ENCODE measurements around the gene F10. TPM values are rescaled to one million over a fixed set of nuclear protein-coding genes. Genes with fewer than 3 reads are reported as not detected.

The F10 gene
- total and polyA plus RNA-seq, 12 donors = 4.4 to 81.8 (median 12.6) TPM

GRCh38 chr13:113074876-113075275 lies 47.7 kb upstream of the F10 start:
- no peak for TF ChIP-seq POLR2A (IDR thresholded peaks at IDR 0.05)
- TF ChIP-seq, protein P1, sequence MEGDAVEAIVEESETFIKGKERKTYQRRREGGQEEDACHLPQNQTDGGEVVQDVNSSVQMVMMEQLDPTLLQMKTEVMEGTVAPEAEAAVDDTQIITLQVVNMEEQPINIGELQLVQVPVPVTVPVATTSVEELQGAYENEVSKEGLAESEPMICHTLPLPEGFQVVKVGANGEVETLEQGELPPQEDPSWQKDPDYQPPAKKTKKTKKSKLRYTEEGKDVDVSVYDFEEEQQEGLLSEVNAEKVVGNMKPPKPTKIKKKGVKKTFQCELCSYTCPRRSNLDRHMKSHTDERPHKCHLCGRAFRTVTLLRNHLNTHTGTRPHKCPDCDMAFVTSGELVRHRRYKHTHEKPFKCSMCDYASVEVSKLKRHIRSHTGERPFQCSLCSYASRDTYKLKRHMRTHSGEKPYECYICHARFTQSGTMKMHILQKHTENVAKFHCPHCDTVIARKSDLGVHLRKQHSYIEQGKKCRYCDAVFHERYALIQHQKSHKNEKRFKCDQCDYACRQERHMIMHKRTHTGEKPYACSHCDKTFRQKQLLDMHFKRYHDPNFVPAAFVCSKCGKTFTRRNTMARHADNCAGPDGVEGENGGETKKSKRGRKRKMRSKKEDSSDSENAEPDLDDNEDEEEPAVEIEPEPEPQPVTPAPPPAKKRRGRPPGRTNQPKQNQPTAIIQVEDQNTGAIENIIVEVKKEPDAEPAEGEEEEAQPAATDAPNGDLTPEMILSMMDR (IDR thresholded peaks at IDR 0.05) = no peak
- peaks cover 0 to 13% of the 10 kb centered on the region in 2 donors for H3K36me3 ChIP-seq (replicated peaks in 1 of 2)
- H3K4me1 ChIP-seq (replicated peaks in 1 of 2) = no peaks in the 10 kb centered on the region
- 88 to 92% (median 91%) methylated on average over 13 to 22 of the region's 22 CpGs for WGBS, 4 donors
- intact Hi-C loops (cut with DNase I) = no loop called here
- no peak overlapping the region for H3K4me3 ChIP-seq
- no peaks in the 10 kb centered on the region for H3K9me3 ChIP-seq (replicated peaks in 1 of 3)
- no peak for DNase-seq
- H3K27me3 ChIP-seq = no peaks in the 10 kb centered on the region
- H3K27ac ChIP-seq = no peak overlapping the region

DNA sequence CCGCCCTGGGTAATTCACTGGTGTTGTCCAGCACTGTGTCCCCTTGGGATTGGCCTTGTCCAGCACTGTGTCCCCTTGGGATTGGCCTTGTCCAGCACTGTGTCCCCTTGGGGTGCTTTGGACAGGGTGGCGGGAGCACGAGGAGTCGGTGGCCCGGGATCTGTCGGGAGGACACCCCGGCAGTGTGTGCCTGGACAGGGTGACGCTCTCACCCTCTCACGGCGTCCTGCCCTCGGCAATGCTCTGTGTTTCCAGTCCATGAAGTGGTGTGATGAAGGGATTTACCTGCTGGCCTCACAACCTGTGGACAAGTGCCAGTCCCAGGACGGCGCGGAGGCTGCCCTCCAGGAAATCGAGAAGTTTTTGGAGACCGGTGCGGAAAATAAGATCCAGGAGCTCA lies 46.9 kb upstream of the F10 start:
- no peak for TF ChIP-seq POLR2A (IDR thresholded peaks at IDR 0.05)
- TF ChIP-seq, protein P1 (IDR thresholded peaks at IDR 0.05) = no peak
- Histone ChIP-seq H3K4me3 (no peak overlapping the region), H3K9me3 (replicated peaks in 1 of 3) (no peaks in the 10 kb centered on the region), H3K36me3 (replicated peaks in 1 of 2) (peaks cover 0 to 13% of the 10 kb centered on the region in 2 donors), H3K27me3 (no peaks in the 10 kb centered on the region), H3K4me1 (replicated peaks in 1 of 2) (no peaks in the 10 kb centered on the region), H3K27ac (no peak overlapping the region)
- WGBS, 4 donors = 95 to 97% (median 95%) methylated on average over 14 to 17 of the region's 17 CpGs
- intact Hi-C loops (cut with DNase I) = no loop called here
- DNase-seq = no peak

DNA sequence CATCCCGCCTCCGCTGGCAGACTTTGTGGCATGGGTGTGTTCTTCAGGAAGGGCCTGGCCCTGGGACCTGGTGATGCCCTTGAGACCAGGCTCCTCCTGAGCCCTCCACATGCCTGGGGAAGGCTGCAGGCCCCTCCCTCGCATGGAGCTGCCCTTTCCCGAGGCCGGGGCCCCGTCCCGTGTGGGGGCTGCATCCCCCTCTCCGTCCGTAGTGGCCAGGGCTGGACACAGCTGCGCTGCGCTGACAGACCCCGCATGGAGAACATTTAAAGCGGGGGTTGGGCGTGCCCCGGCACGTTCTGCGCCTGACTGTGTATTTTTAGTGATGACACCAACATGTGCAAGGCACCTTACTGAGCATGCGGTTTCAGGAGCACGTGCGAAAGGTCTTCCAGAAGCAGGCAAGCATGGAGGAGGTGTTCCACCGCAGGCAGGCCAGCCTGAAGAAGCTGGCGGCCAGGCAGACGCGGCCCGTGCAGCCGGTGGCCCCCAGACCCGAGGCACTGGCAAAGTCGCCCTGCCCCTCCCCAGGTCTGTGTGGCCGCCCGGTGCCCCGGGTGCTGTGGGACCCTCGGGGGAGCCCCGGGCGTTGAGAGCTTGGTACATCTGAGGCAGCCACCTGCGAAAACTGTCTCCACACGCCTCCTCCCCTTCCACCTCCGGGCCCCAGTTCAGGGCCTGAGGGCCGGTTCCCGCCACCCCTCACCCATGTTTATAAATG lies 45.8 kb upstream of the F10 start:
- WGBS, 4 donors = 88 to 94% (median 91%) methylated on average over 9 to 39 of the region's 39 CpGs
- intact Hi-C loops (cut with DNase I) = no loop called here
- Histone ChIP-seq H3K36me3 (replicated peaks in 1 of 2) (peaks cover 0 to 13% of the 10 kb centered on the region in 2 donors), H3K4me3 (no peak overlapping the region), H3K27me3 (no peaks in the 10 kb centered on the region), H3K4me1 (replicated peaks in 1 of 2) (no peaks in the 10 kb centered on the region), H3K9me3 (replicated peaks in 1 of 3) (no peaks in the 10 kb centered on the region), H3K27ac (no peak overlapping the region)
- no peak for DNase-seq
- TF ChIP-seq POLR2A (IDR thresholded peaks at IDR 0.05) = no peak
- TF ChIP-seq, protein P1 (IDR thresholded peaks at IDR 0.05) = no peak

- H3K4me1 ChIP-seq (replicated peaks in 1 of 2) = no peaks in the 10 kb centered on the region
- TF ChIP-seq POLR2A (IDR thresholded peaks at IDR 0.05) = no peak
- TF ChIP-seq, protein P1 (IDR thresholded peaks at IDR 0.05) = no peak
- no peaks in the 10 kb centered on the region for H3K9me3 ChIP-seq (replicated peaks in 1 of 3)
- no peak for DNase-seq
- no peaks in the 10 kb centered on the region for H3K27me3 ChIP-seq
- intact Hi-C loops (cut with DNase I) = no loop called here
- WGBS, 4 donors = 80 to 92% (median 87%) methylated on average over 20 of the region's 20 CpGs
- H3K36me3 ChIP-seq (replicated peaks in 1 of 2) = peaks cover 0 to 13% of the 10 kb centered on the region in 2 donors
- H3K4me3 ChIP-seq = no peak overlapping the region
- H3K27ac ChIP-seq = no peak overlapping the region
Measured at GRCh38 chr13:113077566-113077952, 45.0 kb upstream of the F10 start.
